GM21360 (cell line): ENCODE data around the gene ASTL.

Experiments
- ATAC-seq: cut with Tn5 transposase; IDR thresholded peaks from one replicate; pipeline ENCODE4 v1.9.1; 2021; ENCODE audit warnings: mild to moderate bottlenecking, moderate library complexity; ENCODE audit not compliant: unreplicated experiment

The ASTL gene

DNA sequence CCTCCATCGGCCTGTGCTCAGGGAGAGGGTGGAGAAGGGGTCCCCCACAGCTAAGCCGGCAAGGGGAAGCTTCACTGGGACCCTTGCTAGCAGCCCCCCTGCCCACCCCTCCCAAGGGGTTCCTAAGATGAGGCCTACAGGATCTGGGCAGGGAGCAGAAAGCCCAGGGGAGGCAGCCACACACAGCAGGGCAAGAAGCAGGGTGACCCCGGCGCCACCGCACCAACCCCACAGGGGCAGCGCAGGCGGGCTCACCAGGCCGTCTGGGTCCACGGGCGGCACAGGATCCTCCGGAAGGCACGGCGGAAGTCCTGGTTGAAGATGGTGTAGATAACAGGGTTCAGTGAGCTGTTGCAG, 23.8 kb downstream of the ASTL start:
- ATAC-seq = no peak

DNA sequence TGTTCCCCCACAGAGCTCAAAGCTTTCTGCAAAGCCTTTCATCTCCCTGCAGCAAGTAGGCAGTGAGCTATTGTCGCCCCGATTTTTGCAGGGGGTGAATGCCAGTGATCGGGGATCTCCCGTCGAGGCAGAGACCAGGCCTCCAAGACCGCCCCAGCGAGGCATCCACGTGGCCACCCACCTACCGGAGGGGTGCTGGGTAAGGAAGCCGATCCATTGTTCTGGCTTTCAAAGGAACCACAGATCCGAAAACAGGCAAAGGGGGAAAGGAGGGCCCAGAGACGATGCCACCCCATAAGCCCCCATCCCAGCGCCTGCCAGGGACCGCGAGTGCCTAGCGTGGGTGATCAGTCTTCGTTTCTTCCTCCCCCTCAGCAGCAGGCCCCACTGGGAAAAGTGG, 24.4 kb downstream of the ASTL start:
- ATAC-seq = no peak

DNA sequence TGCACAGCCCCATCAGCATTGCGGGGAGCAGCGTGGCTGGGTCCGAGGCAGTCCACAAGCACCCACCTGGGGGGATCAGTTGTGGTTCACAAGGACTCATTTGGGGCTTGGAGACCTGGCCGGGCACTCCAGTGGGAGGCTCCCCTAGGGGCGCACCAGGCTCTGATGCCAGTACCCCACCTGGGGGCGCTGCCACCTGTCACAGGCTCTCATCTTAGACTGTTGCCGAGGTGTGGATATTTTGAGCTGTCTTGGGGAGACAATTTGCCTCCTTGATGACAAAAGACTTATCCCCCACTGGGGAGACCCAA, 25.0 kb downstream of the ASTL start:
- ATAC-seq = no peak

- no peak for ATAC-seq
Observed at GRCh38 chr2:96112501-96113366, 25.6 kb downstream of the ASTL start.

DNA sequence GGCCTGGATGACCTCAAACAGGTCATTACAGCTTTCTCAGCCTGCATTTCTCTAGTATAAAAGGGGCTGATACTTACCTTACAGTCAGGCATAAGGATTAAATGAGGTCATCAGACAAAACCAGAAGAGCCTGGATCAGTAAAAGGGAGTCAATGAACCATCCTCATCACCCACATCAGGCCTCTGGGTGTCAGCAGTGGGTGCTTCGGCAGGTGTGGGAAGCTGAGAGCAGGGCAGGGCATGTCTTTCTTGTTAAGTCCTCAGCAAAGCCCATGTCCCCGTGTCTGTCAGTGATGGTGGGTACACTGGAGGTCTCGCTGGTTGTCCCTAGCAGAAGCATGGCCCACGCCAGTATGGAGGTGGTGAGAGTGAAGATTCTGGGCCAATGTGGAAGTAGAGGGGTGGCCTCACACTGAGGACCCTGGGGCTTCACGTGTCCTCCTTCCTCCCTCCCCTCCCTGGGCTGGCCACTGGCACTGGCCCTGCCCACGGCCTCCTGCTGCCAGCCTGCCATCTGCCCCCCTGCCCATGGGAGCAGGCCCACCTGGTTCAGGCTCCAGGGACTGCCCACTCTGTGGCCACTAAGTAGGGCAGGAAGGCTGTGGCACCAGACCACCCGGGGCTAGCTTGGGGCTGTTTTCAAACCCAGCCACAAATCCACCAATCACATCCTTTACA, 26.3 kb downstream of the ASTL start:
- ATAC-seq = no peak

DNA sequence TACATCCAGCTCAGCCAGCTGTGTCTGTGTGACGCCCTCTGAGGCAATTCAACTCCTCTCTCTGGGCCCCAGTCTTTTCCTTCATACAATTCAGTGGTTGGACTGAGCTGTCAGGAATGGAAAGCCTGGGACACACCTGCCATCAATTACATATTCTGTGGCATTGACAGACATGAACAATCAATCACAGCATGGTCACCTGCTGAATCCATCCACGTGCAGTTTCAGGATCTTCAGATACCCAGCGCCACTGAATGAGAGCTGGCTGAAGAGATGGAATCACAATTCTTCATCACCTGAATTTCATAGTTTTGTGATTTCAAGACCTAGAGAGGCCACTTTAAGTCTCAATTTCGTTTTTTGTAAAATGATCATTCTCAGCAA, 27.1 kb downstream of the ASTL start:
- ATAC-seq = no peak

DNA sequence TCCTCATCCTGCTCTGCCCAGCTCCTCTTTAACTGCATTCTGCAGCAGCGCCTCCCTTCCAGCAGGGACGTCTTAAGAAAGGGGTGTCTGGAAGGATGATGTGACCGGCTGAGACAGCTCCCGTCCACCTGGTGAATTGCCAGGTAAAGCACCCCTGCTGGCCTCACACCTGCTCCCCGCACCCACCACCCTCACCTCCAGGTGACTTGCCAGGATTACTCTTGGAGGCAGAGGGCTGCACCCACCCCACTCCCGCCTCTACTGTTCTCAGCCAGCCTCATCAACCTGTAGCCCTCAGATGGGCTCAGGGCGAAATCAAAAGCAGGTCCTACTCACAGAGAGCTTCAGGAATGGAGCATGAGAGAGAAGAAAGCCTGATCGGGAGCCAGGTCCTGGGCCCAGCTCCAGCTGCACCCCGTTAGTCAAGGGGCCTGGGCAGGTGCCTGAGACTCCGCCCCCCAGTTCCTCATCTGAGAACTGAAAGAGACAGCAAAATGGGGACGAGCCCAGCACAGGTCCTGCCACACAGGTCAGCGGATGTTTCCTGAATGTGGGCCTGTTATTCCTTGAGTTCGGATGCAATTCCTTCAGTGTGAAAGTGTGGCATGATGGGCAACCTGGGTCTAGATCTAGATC, 27.6 kb downstream of the ASTL start:
- ATAC-seq = no peak

GRCh38 chr2:96109931-96110511, 28.3 kb downstream of the ASTL start:
- no peak for ATAC-seq

DNA sequence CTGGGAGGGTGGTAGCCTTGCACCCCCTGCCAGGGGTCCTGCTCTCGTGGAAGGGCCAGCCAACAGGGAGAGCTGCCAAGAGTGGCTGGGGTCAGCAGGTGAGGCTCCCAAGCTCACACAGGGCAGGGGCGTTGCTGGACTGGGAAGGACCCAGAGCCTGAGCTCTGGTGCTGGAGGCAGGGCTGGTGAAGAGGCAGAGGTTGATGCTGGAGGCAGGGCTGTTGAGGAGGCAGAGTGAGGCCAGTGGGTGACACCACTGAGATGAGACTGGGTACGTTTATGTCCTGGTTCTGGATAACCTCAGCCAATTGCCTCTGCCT, 29.0 kb downstream of the ASTL start:
- ATAC-seq = no peak

- ATAC-seq = no peak
Observed at GRCh38 chr2:96108541-96109360, 29.6 kb downstream of the ASTL start.

DNA sequence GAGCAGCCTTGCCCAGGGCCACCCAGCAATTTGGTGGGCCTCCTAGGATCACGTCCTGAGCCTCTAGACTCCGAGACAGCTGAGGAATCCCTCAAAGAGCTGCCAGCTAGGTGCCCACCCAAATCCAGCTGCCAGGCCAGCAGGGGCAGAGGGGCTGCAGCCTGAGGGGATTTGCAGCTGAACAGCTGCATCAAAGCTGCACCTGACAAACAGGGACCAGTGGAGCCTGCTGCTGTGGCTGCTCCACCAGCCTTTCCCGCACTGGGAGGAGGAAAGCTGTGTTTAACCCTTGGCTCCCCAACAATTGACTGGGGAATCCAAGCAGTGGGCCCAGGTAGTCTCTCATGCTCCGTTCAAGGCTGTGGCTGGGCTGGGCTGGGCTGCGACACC, 30.2 kb downstream of the ASTL start:
- ATAC-seq = no peak

DNA sequence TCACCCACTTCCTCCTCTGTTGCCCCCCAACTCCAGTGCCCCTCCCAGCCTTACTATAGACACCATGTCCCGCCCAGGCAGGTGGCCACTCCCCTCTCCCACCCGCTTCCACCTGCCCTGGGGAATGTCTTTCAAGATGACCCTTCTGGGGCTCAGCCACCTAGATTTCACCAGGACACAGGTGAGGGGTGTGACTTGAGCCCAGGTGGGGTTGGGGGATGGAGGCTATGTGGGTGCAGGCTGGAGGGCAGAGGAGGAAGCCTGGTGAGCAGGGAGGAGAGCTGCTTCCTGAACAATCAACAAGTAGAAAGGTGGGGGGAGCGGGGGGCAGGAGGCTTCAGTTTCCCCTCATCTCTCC, 30.6 kb downstream of the ASTL start:
- ATAC-seq = no peak

DNA sequence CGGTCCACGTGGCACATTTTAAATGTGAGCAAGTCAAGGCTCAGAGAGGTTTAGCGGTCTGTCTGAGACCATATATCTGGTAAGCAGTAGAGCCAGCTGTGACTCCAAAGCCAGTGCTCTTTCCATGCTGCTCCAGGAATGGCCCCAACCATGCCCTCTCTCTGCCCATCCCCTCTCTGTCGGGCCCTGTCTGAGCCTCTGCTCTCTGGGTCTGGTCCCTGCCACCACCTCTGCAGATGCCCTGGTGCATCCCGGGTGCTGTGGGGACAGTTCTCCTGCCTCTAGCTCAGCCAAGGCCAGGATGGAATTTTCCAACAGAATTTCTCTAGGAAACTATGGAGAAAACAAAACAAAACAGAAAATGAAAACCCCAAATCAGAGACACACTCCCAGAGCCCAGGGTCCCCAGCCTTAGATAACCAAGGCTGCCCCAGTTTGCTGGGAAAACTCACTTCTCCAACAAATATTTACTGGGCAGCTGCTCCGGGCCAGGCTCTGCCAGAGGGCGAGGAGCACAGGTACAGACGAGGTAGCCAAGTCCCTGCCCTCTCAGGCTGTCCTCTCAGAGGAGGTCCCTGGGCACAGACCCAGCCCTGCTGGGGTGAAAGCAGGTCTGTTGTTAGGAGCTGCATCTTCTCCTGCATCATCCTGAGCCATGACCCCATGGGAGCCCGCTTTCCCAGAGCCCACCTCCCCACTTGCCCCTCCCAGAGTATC, 31.2 kb downstream of the ASTL start:
- no peak for ATAC-seq

GRCh38 chr2:96105994-96106715, 32.1 kb downstream of the ASTL start:
- ATAC-seq = no peak

DNA sequence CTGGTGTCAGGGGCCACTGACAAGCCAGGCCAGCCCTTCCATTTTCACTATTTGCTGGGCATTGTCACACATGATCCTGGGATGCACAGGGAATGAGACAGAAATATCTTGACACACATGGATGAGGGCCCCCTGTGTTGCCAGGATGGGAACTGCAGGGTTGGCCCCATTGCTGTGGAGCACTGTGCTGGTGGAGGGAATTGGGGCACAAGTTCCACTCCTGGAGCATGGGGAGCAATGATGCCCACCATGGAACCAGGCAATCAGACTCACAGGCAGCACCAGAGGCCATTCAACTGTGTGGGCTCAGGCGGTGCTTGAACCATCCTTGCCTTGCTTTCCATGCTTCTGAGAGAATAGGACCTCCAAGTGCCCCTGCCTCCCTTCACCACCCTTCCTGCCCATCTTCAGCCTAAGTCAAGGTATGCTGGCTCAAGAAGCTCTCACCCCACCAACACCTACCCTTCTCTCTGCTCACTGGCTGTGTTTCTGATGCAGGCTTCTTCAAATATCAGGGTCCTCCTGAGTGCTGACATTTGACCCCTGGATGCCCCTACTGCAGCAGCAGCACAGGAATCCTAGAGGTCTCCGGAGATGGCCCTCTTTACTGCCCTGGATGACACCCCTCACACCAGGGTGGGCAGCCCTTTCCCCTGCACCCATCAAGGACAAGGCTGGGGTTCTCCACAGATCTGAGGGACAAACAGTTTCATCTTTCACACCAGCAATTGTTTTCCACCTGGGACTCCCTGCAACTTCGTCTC, 33.0 kb downstream of the ASTL start:
- ATAC-seq = no peak

GRCh38 chr2:96104487-96104861, 33.8 kb downstream of the ASTL start:
- no peak for ATAC-seq

GRCh38 chr2:96103761-96104486, 34.4 kb downstream of the ASTL start:
- no peak for ATAC-seq

- no peak for ATAC-seq
Observed at GRCh38 chr2:96103187-96103601, 35.1 kb downstream of the ASTL start.
